ENCODE results near the gene EYS.
"Not testable (repeated sequence)": the region's sequence is repeated elsewhere in the genome, so short reads cannot be mapped to it uniquely, and the experiment has no call there.

The EYS gene

GRCh38 chr6:65631711-65632110 is 75.3 kb downstream of the EYS start:
- no peak for DNase-seq

GRCh38 chr6:65627434-65627999 is 79.5 kb downstream of the EYS start:
- not testable (repeated sequence) for DNase-seq

- DNase-seq, result no peak
Observed at GRCh38 chr6:65627015-65627414, 80.0 kb downstream of the EYS start.

GRCh38 chr6:65623566-65623965 is 83.5 kb downstream of the EYS start:
- DNase-seq, result no peak

GRCh38 chr6:65610746-65611145 is 96.3 kb downstream of the EYS start:
- DNase-seq, result no peak

GRCh38 chr6:65595540-65595939 is 111.5 kb downstream of the EYS start:
- DNase-seq, result no peak

- DNase-seq, result no peak
Observed at GRCh38 chr6:65570340-65570739, 136.7 kb downstream of the EYS start.

GRCh38 chr6:65569505-65569904 is 137.5 kb downstream of the EYS start:
- DNase-seq, result no peak

GRCh38 chr6:65569056-65569455 is 138.0 kb downstream of the EYS start:
- not testable (repeated sequence) for DNase-seq

- DNase-seq, result no peak
Observed at GRCh38 chr6:65566117-65566516, 140.9 kb downstream of the EYS start.

- no peak for DNase-seq
Observed at GRCh38 chr6:65558071-65558470, 149.0 kb downstream of the EYS start.

GRCh38 chr6:65557224-65557623 is 149.8 kb downstream of the EYS start:
- DNase-seq, result no peak

GRCh38 chr6:65546894-65547293 is 160.1 kb downstream of the EYS start:
- no peak for DNase-seq

GRCh38 chr6:65545920-65546319 is 161.1 kb downstream of the EYS start:
- DNase-seq, result no peak

GRCh38 chr6:65538644-65539043 is 168.4 kb downstream of the EYS start:
- DNase-seq, result no peak

GRCh38 chr6:65537600-65537999 is 169.4 kb downstream of the EYS start:
- no peak for DNase-seq

- no peak for DNase-seq
Observed at GRCh38 chr6:65531533-65531932, 175.5 kb downstream of the EYS start.

GRCh38 chr6:65524232-65524631 is 182.8 kb downstream of the EYS start:
- DNase-seq, result no peak

- no peak for DNase-seq
Observed at GRCh38 chr6:65505736-65506135, 201.3 kb downstream of the EYS start.

GRCh38 chr6:65501045-65501444 is 206.0 kb downstream of the EYS start:
- no peak for DNase-seq

GRCh38 chr6:65483652-65484051 is 223.4 kb downstream of the EYS start:
- DNase-seq, result not testable (repeated sequence)

- DNase-seq, result no peak
Observed at GRCh38 chr6:65469650-65470049, 237.4 kb downstream of the EYS start.

GRCh38 chr6:65468307-65468706 is 238.7 kb downstream of the EYS start:
- no peak for DNase-seq

GRCh38 chr6:65461121-65461520 is 245.9 kb downstream of the EYS start:
- DNase-seq, result no peak

- no peak for DNase-seq
Observed at GRCh38 chr6:65452333-65452732, 254.7 kb downstream of the EYS start.

GRCh38 chr6:65450451-65450850 is 256.6 kb downstream of the EYS start:
- no peak for DNase-seq

Data from CD4-positive, alpha-beta T cell treated with Interleukin-6 for 4 hours (primary cell).